PC-3 (cell line): ENCODE results near the gene GSG1L. TPM values are rescaled to one million over a fixed set of nuclear protein-coding genes. Genes with fewer than 3 reads are reported as not detected.

ENCODE experiments used
- ATAC-seq: fragments of 200-7000 bp; cut with Tn5 transposase; 2 replicates; pipeline ENCODE4 v1.9.1; 2020; ENCODE audit warnings: mild to moderate bottlenecking, moderate library complexity
- BruUV-seq: library from RNA; stranded (reverse); fragments of 400-500 nt; replicated peaks from 2 replicates; lab custom pipeline; 2021; lab: Mats Ljungman, UMichigan
- CTCF ChIA-PET: fragments of 300-600 bp; sonication (Branson Sonifier 250); formaldehyde crosslinking; loops from one replicate; lab custom pipeline; 2022; ENCODE audit warnings: antibody characterized with exemption; lab: Charles Lee
- POLR2A ChIA-PET: fragments of 300-600 bp; sonication (Branson Sonifier 250); formaldehyde crosslinking; loops from one replicate; lab custom pipeline; 2022; ENCODE audit warnings: antibody characterized with exemption; ENCODE audit not compliant: unreplicated experiment; lab: Charles Lee
- DNase-seq: peaks from one replicate; pipeline ENCODE4 v3.0.0-alpha.2; 2015
- H2AFZ ChIP-seq: fragments of 300-600 bp; sonication (generic); 2 replicates; pipeline ENCODE4 v1.6.0; 2016; ENCODE audit warnings: antibody characterized with exemption, low read length
- H3F3A ChIP-seq: fragments of 300-600 bp; sonication (generic); one replicate; pipeline ENCODE4 v1.6.0; 2017; ENCODE audit warnings: antibody characterized with exemption, low read length, control low read depth, mild to moderate bottlenecking; ENCODE audit not compliant: unreplicated experiment
- H3K27ac ChIP-seq: fragments of 300-600 bp; sonication (generic); 2 replicates; pipeline ENCODE4 v1.5.1; 2016; ENCODE audit warnings: mild to moderate bottlenecking, low read length
- H3K27me3 ChIP-seq: fragments of 300-600 bp; sonication (generic); 2 replicates; pipeline ENCODE4 v1.6.1; 2016; ENCODE audit warnings: low read length, mixed read lengths
- H3K36me3 ChIP-seq: fragments of 300-600 bp; sonication (generic); 2 replicates; pipeline ENCODE4 v1.6.1; 2016; ENCODE audit warnings: low read depth, mixed run types, low read length, mixed read lengths
- H3K4me1 ChIP-seq: fragments of 300-600 bp; sonication (generic); 2 replicates; pipeline ENCODE4 v1.5.1; 2016; ENCODE audit warnings: low read length; ENCODE audit not compliant: insufficient read depth
- H3K4me2 ChIP-seq: fragments of 300-600 bp; sonication (generic); 2 replicates; pipeline ENCODE4 v1.6.0; 2016; ENCODE audit warnings: low read length
- H3K4me3 ChIP-seq: fragments of 300-600 bp; sonication (generic); 2 replicates; pipeline ENCODE4 v1.5.1; 2016; ENCODE audit warnings: mild to moderate bottlenecking, low read length, mixed read lengths
- H3K79me2 ChIP-seq: fragments of 300-600 bp; sonication (generic); 2 replicates; pipeline ENCODE4 v1.6.1; 2017; ENCODE audit warnings: low read length, mixed read lengths
- H3K9ac ChIP-seq: fragments of 300-600 bp; sonication (generic); 2 replicates; pipeline ENCODE4 v1.6.0; 2016; ENCODE audit warnings: mild to moderate bottlenecking, low read length
- H3K9me2 ChIP-seq: fragments of 300-600 bp; sonication (generic); replicated peaks from 2 replicates; pipeline ENCODE4 v1.6.1; 2016; ENCODE audit warnings: mixed run types, low read length, mixed read lengths
- H3K9me3 ChIP-seq: fragments of 300-600 bp; sonication (generic); 2 replicates; pipeline ENCODE4 v1.6.1; 2016; ENCODE audit warnings: low read length, mixed read lengths
- H4K20me1 ChIP-seq: fragments of 300-600 bp; sonication (generic); 2 replicates; pipeline ENCODE4 v1.6.1; 2016; ENCODE audit warnings: low read length, mixed read lengths
- EZH2 ChIP-seq: fragments of 300-600 bp; sonication (generic); IDR thresholded peaks from one replicate; pipeline ENCODE4 v1.6.1; 2017; ENCODE audit warnings: antibody characterized with exemption, mild to moderate bottlenecking, low read length; ENCODE audit not compliant: unreplicated experiment
- EZH2phosphoT487 ChIP-seq: fragments of 300-600 bp; sonication (generic); IDR thresholded peaks from 2 replicates; pipeline ENCODE4 v1.6.1; 2018; ENCODE audit warnings: mild to moderate bottlenecking, antibody characterized with exemption, low read length, borderline replicate concordance
- intact Hi-C: fragments of 100-400 bp; cut with micrococcal nuclease; formaldehyde crosslinking; loops from 2 replicates; pipeline ENCODE4 v1.9.0; 2023
- total RNA-seq: library from RNA; depleted of rRNA; stranded (reverse); fragments of >200 nt; gene quantifications from 2 replicates; pipeline ENCODE4 v1.2.3, GENCODE V29; 2014
- TF ChIP-seq, protein P1 (sequence below): fragments of 300-600 bp; sonication (generic); conservative IDR thresholded peaks from 2 replicates; pipeline ENCODE4 v1.5.1; 2017; ENCODE audit warnings: antibody characterized with exemption, low read depth, mild to moderate bottlenecking, low read length

Gene GSG1L
- total RNA-seq, 1 experiment from 2014 or later = not detected

DNA sequence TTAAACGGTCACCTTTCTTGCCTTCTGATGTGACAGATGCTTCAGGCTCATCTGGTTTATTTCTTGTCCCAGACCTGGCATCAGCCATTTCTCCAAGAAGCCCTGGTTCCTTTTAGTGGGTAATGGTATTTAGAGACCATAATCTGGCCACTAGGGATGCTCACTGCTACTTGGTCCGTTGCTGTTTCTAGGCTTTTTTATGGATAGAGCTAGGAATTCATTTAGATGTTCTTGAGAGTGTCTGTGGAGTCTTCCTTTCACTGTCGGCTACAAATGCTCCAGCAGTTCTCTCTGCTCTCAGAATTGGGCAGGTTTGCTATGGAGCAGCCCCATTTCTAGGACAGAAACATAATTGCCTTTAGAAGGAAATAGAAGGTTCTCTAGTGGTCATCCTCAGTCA lies 299.1 kb downstream of the GSG1L start:
- Histone ChIP-seq H3K4me1 (peaks cover 4% of the 10 kb centered on the region; the same call in 1 of the 2 replicates), H3K4me2 (no peak overlapping the region), H3K27me3 (no peaks in the 10 kb centered on the region), H3K9ac (no peak overlapping the region), H3K9me3 (0 out of 2 replicates have a peak, but pooled peaks cover 4% of the 10 kb centered on the region), H3K27ac (no peak overlapping the region), H2AFZ (no peak overlapping the region), H3F3A (no peaks in the 10 kb centered on the region), H3K9me2 (no peaks in the 10 kb centered on the region), H3K79me2 (no peaks in the 10 kb centered on the region), H4K20me1 (no peaks in the 10 kb centered on the region), H3K36me3 (peaks cover 12% of the 10 kb centered on the region), H3K4me3 (no peak overlapping the region)
- ChIA-PET POLR2A (no interaction called here), CTCF (no interaction called here)
- ATAC-seq (no peak), DNase-seq (no peak)
- intact Hi-C loops = no loop called here
- no TSS peak for BruUV-seq
- TF ChIP-seq, protein P1, sequence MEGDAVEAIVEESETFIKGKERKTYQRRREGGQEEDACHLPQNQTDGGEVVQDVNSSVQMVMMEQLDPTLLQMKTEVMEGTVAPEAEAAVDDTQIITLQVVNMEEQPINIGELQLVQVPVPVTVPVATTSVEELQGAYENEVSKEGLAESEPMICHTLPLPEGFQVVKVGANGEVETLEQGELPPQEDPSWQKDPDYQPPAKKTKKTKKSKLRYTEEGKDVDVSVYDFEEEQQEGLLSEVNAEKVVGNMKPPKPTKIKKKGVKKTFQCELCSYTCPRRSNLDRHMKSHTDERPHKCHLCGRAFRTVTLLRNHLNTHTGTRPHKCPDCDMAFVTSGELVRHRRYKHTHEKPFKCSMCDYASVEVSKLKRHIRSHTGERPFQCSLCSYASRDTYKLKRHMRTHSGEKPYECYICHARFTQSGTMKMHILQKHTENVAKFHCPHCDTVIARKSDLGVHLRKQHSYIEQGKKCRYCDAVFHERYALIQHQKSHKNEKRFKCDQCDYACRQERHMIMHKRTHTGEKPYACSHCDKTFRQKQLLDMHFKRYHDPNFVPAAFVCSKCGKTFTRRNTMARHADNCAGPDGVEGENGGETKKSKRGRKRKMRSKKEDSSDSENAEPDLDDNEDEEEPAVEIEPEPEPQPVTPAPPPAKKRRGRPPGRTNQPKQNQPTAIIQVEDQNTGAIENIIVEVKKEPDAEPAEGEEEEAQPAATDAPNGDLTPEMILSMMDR = no peak
- TF ChIP-seq EZH2 = no peak
- TF ChIP-seq EZH2phosphoT487 = no peak

DNA sequence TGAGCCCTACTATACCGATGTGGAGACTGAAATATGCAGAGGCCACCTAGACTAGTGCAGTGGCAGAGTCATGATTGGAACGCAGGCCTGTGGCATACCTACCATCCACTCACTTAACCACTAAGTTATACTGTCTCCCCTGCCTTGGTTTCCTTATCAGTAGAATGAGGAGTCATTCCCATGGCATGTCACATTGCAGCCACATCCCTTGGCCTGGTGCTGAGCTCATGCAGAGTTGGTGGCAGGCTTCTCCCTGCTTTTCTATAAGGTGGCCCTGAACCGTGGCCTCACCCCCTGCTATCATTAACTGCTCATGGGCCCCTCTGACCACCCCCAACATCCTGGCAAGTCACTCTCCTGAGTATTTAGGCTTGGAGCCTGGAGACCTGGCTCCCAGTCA lies 301.1 kb downstream of the GSG1L start:
- no peaks in the 10 kb centered on the region for H3F3A ChIP-seq
- H4K20me1 ChIP-seq = no peaks in the 10 kb centered on the region
- DNase-seq (peak; percentile 5), ATAC-seq (no peak)
- H3K9me3 ChIP-seq = 0 out of 2 replicates have a peak, but pooled peaks cover 4% of the 10 kb centered on the region
- no peak overlapping the region for H3K9ac ChIP-seq
- TF ChIP-seq EZH2 (no peak), EZH2phosphoT487 (no peak)
- TF ChIP-seq, protein P1 = no peak
- H3K79me2 ChIP-seq = no peaks in the 10 kb centered on the region
- H2AFZ ChIP-seq = no peak overlapping the region
- ChIA-PET CTCF (no interaction called here), POLR2A (no interaction called here)
- intact Hi-C loops = no loop called here
- H3K27me3 ChIP-seq = no peaks in the 10 kb centered on the region
- H3K9me2 ChIP-seq = no peaks in the 10 kb centered on the region
- no peak overlapping the region for H3K27ac ChIP-seq
- BruUV-seq = no TSS peak
- peaks cover 12% of the 10 kb centered on the region for H3K4me1 ChIP-seq
- no peak overlapping the region for H3K4me3 ChIP-seq
- no peak overlapping the region for H3K4me2 ChIP-seq
- peaks cover 12% of the 10 kb centered on the region for H3K36me3 ChIP-seq

DNA sequence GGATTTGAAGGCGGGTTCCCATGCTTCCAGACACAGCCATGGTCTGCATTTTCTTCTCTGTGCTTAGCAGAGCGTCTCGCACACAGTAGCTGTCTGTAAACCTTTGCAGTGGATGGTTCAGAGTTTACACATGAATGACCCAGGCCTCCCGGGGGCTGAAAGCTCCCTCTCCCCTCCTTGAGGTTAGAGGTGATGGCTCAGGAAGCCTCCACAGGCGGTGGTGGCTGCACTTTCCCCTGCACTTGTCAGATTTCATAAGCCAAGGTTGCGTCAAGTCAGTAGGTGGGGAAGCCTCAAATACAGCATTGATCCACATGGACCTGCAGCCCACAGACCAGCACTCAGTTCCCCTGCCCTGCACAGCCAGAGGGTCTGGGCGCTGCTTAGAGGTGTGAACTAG lies 301.7 kb downstream of the GSG1L start:
- Histone ChIP-seq H3K27ac (no peak overlapping the region), H3K9me3 (0 out of 2 replicates have a peak, but pooled peaks cover 4% of the 10 kb centered on the region), H3K4me2 (no peak overlapping the region), H2AFZ (no peak overlapping the region), H3K9me2 (no peaks in the 10 kb centered on the region), H3K36me3 (peaks cover 12% of the 10 kb centered on the region), H3K27me3 (no peaks in the 10 kb centered on the region), H3F3A (no peaks in the 10 kb centered on the region), H4K20me1 (no peaks in the 10 kb centered on the region), H3K9ac (no peak overlapping the region), H3K4me1 (peaks cover 12% of the 10 kb centered on the region), H3K4me3 (no peak overlapping the region), H3K79me2 (no peaks in the 10 kb centered on the region)
- ChIA-PET CTCF (no interaction called here), POLR2A (no interaction called here)
- ATAC-seq = no peak
- BruUV-seq = no TSS peak
- no peak for DNase-seq
- no peak for TF ChIP-seq EZH2phosphoT487
- TF ChIP-seq, protein P1 = no peak
- no peak for TF ChIP-seq EZH2
- intact Hi-C loops = no loop called here
